Activated CD4-positive, CD25-positive, alpha-beta regulatory T cell treated with anti-CD3 and anti-CD28 coated beads, Interleukin-2, amount 50 U/mL, for 72 hours (primary cell): Measurements from ENCODE around the gene RFLNA.

Experiments
- DNase-seq: peaks from one replicate; pipeline ENCODE4 v3.0.0; 2021

The RFLNA gene

GRCh38 chr12:124363353-124363965 lies 68.6 kb downstream of the RFLNA start:
- DNase-seq: no peak

DNA sequence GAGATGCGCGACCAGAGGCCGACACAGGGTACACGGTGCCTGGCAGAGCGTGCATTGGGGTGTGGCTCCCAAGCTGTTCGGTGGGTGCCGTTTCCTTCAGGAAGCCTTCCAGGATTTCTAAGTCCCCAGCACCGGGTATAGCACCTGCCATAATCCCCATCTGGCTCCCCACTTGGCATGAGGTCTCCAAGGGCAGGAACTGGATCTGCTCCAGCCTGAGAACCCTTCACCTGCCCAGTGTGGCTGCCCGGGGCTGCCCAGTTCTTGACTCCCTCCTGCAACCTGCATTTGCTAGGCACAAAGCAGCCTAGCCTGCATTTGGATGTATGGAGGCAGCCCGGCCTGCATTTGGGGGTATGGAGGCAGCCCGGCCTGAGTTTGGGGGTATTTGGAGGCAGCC lies 69.7 kb downstream of the RFLNA start:
- DNase-seq: no peak
